Cardiac muscle cell (in vitro differentiated cells and primary cell): ENCODE measurements around the gene GPRC5A. TPM values are rescaled to one million over a fixed set of nuclear protein-coding genes. Genes with fewer than 3 reads are reported as not detected.

ENCODE experiments used
- DNase-seq, 2 donors: peaks; one replicate each; pipeline versions ENCODE4 v3.0.0 to v3.0.0-alpha.2; 2010 to 2017; ENCODE audit warnings: low read depth in 1 of 2, low spot score in 1 of 2
- H3K27ac ChIP-seq: fragments of 200-600 bp; sonication (generic); 2 replicates; pipeline ENCODE4 v1.5.1; 2016
- H3K27me3 ChIP-seq: fragments of 200-600 bp; sonication (generic); 2 replicates; pipeline ENCODE4 v1.6.0; 2016; ENCODE audit warnings: control low read depth
- H3K36me3 ChIP-seq: fragments of 200-600 bp; sonication (generic); 2 replicates; pipeline ENCODE4 v1.5.1; 2016; ENCODE audit warnings: control low read depth
- H3K4me1 ChIP-seq: fragments of 200-600 bp; sonication (generic); 2 replicates; pipeline ENCODE4 v1.8.1; 2017; ENCODE audit warnings: low read depth, mild to moderate bottlenecking, mixed run types
- H3K4me3 ChIP-seq: fragments of 200-600 bp; sonication (generic); 2 replicates; pipeline ENCODE4 v1.5.1; 2016; ENCODE audit warnings: mild to moderate bottlenecking
- H3K9me3 ChIP-seq: fragments of 200-600 bp; sonication (generic); 2 replicates; pipeline ENCODE4 v1.5.1; 2017; ENCODE audit warnings: low read depth, mild to moderate bottlenecking, control low read depth
- CTCF ChIP-seq: IDR thresholded peaks from 2 replicates; pipeline ENCODE4 v1.5.1; 2012; ENCODE audit warnings: low read depth, mild to moderate bottlenecking, low read length
- polyA plus RNA-seq: library from polyadenylated mRNA; unstranded; fragments of >200 nt; fragmentation: Nextera tagmentation; extraction: Ambion mirVana; gene quantifications from 2 replicates; pipeline ENCODE4 v1.2.1, GENCODE V29; 2016
- total RNA-seq: library from RNA; depleted of rRNA; stranded (reverse); fragments of >200 nt; gene quantifications from 2 replicates; pipeline ENCODE4 v1.2.3, GENCODE V29; 2016

The GPRC5A gene
- total and polyA plus RNA-seq, 2 experiments from 2014 or later = 0.23 to 1.5 TPM

GRCh38 chr12:12946686-12947355 is 55.5 kb downstream of the GPRC5A start:
- no peak for DNase-seq
- Histone ChIP-seq H3K36me3 (no peaks in the 10 kb centered on the region), H3K27ac (no peak overlapping the region), H3K4me1 (no peaks in the 10 kb centered on the region), H3K9me3 (no peaks in the 10 kb centered on the region), H3K4me3 (no peak overlapping the region), H3K27me3 (no peaks in the 10 kb centered on the region)
- TF ChIP-seq CTCF = no peak

GRCh38 chr12:12947902-12948301 is 56.5 kb downstream of the GPRC5A start:
- DNase-seq = no peak
- H3K9me3 ChIP-seq = no peaks in the 10 kb centered on the region
- no peak overlapping the region for H3K4me3 ChIP-seq
- H3K27ac ChIP-seq = no peak overlapping the region
- TF ChIP-seq CTCF = no peak
- no peaks in the 10 kb centered on the region for H3K27me3 ChIP-seq
- no peaks in the 10 kb centered on the region for H3K36me3 ChIP-seq
- no peaks in the 10 kb centered on the region for H3K4me1 ChIP-seq

GRCh38 chr12:12951504-12951903 is 60.1 kb downstream of the GPRC5A start:
- Histone ChIP-seq H3K9me3 (no peaks in the 10 kb centered on the region), H3K4me1 (no peaks in the 10 kb centered on the region), H3K4me3 (no peak overlapping the region), H3K36me3 (no peaks in the 10 kb centered on the region), H3K27ac (no peak overlapping the region), H3K27me3 (no peaks in the 10 kb centered on the region)
- TF ChIP-seq CTCF = no peak
- DNase-seq = no peak

- TF ChIP-seq CTCF = no peak
- Histone ChIP-seq H3K4me3 (no peak within 1 kb of the TSS), H3K4me1 (no peaks in the 10 kb centered on the region), H3K27me3 (no peaks in the 10 kb centered on the region), H3K27ac (no peak within 1 kb of the TSS), H3K36me3 (no peaks in the 10 kb centered on the region), H3K9me3 (no peaks in the 10 kb centered on the region)
- no peak for DNase-seq
Measured at GRCh38 chr12:12952036-12952435, 60.7 kb downstream of the GPRC5A start, which contains the start of gene GPRC5D. GPRC5D (minus strand) TSS chr12:12952170; CDS start chr12:12950384, 1,786 bp downstream.

GRCh38 chr12:12954356-12954755 is 63.0 kb downstream of the GPRC5A start:
- Histone ChIP-seq H3K27me3 (no peaks in the 10 kb centered on the region), H3K4me3 (no peak overlapping the region), H3K36me3 (no peaks in the 10 kb centered on the region), H3K4me1 (no peaks in the 10 kb centered on the region), H3K27ac (no peak overlapping the region), H3K9me3 (no peaks in the 10 kb centered on the region)
- no peak for TF ChIP-seq CTCF
- DNase-seq = no peak
